ENCODE results near the gene USP5. TPM values are rescaled to one million over a fixed set of nuclear protein-coding genes. Genes with fewer than 3 reads are reported as not detected.

The USP5 gene
- polyA plus RNA-seq, 2 of the 4 experiments (the other 2 are of a cell fraction): 58.6 to 78.2 TPM

DNA sequence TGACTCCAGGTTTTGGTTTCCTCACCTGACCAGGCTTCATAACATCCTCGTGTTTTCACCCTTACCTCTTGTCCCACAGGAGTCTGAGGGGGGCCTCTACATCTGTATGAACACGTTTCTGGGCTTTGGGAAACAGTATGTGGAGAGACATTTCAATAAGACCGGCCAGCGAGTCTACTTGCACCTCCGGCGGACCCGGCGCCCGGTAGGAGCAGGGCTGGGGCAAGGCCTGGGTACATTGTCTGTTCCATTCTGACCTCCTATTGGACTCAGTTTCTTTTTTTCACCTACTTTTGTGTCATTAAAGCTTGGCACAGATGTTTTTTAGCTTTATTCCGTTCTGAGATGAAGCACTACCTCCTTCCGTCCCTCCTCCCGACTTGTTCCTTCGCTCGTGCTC lies 3.4 kb downstream of the USP5 start (continued):
- TF ChIP-seq PBX3 (IDR thresholded peaks at IDR 0.05) (no peak), TP53 (CRISPR knock-in tag; IDR thresholded peaks at IDR 0.05) (no peak)

GRCh38 chr12:6858799-6859198 lies 6.8 kb downstream of the USP5 start:
- ChIA-PET POLR2A (interaction anchor here (1.7 kb wide), 1 partner anchor 9 kb away, joined by 6 read pairs; the partner anchor contains the start of gene TPI1), CTCF (interaction anchor here (1.0 to 2.8 kb wide), 5 partner anchors 10 to 32 kb away, joined by 3 to 14 read pairs (median 4); partner anchors contain the start of gene SPSB2)
- H3K4me1 ChIP-seq: peaks cover 3% of the 10 kb centered on the region
- no peak overlapping the region for H3K4me2 ChIP-seq
- 85% methylated on average over 2 of the region's 2 CpGs for whole genome bisulfite sequencing (ENCODE audit: missing lambda C conversion rate)
- no peak overlapping the region for H3K4me3 ChIP-seq
- no peak overlapping the region for H3K27ac ChIP-seq
- ATAC-seq (no peak), DNase-seq (ENCODE audit: low read depth in 1 of 2, low spot score in 1 of 2) (no peak), FAIRE-seq (no peak)
- no peak for TF ChIP-seq EHF (CRISPR knock-in tag; IDR thresholded peaks at IDR 0.05)
- TF ChIP-seq, protein P1, sequence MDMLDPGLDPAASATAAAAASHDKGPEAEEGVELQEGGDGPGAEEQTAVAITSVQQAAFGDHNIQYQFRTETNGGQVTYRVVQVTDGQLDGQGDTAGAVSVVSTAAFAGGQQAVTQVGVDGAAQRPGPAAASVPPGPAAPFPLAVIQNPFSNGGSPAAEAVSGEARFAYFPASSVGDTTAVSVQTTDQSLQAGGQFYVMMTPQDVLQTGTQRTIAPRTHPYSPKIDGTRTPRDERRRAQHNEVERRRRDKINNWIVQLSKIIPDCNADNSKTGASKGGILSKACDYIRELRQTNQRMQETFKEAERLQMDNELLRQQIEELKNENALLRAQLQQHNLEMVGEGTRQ (IDR thresholded peaks at IDR 0.05): no peak
- TF ChIP-seq EHMT2 (IDR thresholded peaks at IDR 0.05; ENCODE audit: low read depth): no peak
- TF ChIP-seq NR3C1 (IDR thresholded peaks at IDR 0.05): no peak
- no peak for TF ChIP-seq ZSCAN20 (CRISPR knock-in tag; IDR thresholded peaks at IDR 0.05)
- TF ChIP-seq, protein P2, sequence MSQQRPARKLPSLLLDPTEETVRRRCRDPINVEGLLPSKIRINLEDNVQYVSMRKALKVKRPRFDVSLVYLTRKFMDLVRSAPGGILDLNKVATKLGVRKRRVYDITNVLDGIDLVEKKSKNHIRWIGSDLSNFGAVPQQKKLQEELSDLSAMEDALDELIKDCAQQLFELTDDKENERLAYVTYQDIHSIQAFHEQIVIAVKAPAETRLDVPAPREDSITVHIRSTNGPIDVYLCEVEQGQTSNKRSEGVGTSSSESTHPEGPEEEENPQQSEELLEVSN (IDR thresholded peaks at IDR 0.05; ENCODE audit: borderline replicate concordance, low read depth): no peak
- no peak for TF ChIP-seq ZC3H11A (IDR thresholded peaks at IDR 0.05)
- TF ChIP-seq CEBPB (IDR thresholded peaks at IDR 0.05): no peak
- no peak for TF ChIP-seq TP53 (CRISPR knock-in tag; IDR thresholded peaks at IDR 0.05)
- TF ChIP-seq RNF2 (IDR thresholded peaks at IDR 0.05; ENCODE audit: borderline replicate concordance, low read depth): no peak
- no peak for TF ChIP-seq MYC (IDR thresholded peaks at IDR 0.05; ENCODE audit: borderline replicate concordance, low read length)
- TF ChIP-seq RARB (CRISPR knock-in tag; IDR thresholded peaks at IDR 0.05): no peak
- TF ChIP-seq, protein P3, sequence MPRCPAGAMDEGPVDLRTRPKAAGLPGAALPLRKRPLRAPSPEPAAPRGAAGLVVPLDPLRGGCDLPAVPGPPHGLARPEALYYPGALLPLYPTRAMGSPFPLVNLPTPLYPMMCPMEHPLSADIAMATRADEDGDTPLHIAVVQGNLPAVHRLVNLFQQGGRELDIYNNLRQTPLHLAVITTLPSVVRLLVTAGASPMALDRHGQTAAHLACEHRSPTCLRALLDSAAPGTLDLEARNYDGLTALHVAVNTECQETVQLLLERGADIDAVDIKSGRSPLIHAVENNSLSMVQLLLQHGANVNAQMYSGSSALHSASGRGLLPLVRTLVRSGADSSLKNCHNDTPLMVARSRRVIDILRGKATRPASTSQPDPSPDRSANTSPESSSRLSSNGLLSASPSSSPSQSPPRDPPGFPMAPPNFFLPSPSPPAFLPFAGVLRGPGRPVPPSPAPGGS (IDR thresholded peaks at IDR 0.05): no peak
- TF ChIP-seq, protein P4, sequence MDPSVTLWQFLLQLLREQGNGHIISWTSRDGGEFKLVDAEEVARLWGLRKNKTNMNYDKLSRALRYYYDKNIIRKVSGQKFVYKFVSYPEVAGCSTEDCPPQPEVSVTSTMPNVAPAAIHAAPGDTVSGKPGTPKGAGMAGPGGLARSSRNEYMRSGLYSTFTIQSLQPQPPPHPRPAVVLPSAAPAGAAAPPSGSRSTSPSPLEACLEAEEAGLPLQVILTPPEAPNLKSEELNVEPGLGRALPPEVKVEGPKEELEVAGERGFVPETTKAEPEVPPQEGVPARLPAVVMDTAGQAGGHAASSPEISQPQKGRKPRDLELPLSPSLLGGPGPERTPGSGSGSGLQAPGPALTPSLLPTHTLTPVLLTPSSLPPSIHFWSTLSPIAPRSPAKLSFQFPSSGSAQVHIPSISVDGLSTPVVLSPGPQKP (IDR thresholded peaks at IDR 0.05; ENCODE audit: low read depth, low read length): no peak
- TF ChIP-seq, protein P5, sequence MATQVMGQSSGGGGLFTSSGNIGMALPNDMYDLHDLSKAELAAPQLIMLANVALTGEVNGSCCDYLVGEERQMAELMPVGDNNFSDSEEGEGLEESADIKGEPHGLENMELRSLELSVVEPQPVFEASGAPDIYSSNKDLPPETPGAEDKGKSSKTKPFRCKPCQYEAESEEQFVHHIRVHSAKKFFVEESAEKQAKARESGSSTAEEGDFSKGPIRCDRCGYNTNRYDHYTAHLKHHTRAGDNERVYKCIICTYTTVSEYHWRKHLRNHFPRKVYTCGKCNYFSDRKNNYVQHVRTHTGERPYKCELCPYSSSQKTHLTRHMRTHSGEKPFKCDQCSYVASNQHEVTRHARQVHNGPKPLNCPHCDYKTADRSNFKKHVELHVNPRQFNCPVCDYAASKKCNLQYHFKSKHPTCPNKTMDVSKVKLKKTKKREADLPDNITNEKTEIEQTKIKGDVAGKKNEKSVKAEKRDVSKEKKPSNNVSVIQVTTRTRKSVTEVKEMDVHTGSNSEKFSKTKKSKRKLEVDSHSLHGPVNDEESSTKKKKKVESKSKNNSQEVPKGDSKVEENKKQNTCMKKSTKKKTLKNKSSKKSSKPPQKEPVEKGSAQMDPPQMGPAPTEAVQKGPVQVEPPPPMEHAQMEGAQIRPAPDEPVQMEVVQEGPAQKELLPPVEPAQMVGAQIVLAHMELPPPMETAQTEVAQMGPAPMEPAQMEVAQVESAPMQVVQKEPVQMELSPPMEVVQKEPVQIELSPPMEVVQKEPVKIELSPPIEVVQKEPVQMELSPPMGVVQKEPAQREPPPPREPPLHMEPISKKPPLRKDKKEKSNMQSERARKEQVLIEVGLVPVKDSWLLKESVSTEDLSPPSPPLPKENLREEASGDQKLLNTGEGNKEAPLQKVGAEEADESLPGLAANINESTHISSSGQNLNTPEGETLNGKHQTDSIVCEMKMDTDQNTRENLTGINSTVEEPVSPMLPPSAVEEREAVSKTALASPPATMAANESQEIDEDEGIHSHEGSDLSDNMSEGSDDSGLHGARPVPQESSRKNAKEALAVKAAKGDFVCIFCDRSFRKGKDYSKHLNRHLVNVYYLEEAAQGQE (IDR thresholded peaks at IDR 0.05): no peak
- no peak for TF ChIP-seq JUN (IDR thresholded peaks at IDR 0.05)
- H3K9me3 ChIP-seq: no peaks in the 10 kb centered on the region

Measured in A549 (cell line).